Upper lobe of left lung (tissue), 6 donors: ENCODE data around the gene CNR1. TPM values are rescaled to one million over a fixed set of nuclear protein-coding genes. Genes with fewer than 3 reads are reported as not detected.

Experiments
- ATAC-seq, 2 donors: fragments of 200-7000 bp; cut with Tn5 transposase; one replicate each; pipeline ENCODE4 v1.9.1; 2022; ENCODE audit warnings: mild to moderate bottlenecking in 2 of 2, moderate library complexity in 2 of 2; ENCODE audit not compliant: low FRiP score in 2 of 2
- DNase-seq, 2 donors: peaks; one replicate each; pipeline ENCODE4 v3.0.0-alpha.2; 2019 to 2020
- H3K27ac ChIP-seq, 4 donors: fragments of 200-600 bp; sonication (generic); one replicate each; pipeline ENCODE4 v1.5.1; 2016 to 2019
- H3K27me3 ChIP-seq, 4 donors: fragments of 200-600 bp; sonication (generic); one replicate each; pipeline ENCODE4 v1.5.1; 2017 to 2019
- H3K36me3 ChIP-seq, 4 donors: fragments of 200-600 bp; sonication (generic); one replicate each; pipeline ENCODE4 v1.5.1; 2016 to 2019
- H3K4me1 ChIP-seq, 4 donors: fragments of 200-600 bp; sonication (generic); one replicate each; pipeline ENCODE4 v1.5.1; 2018 to 2019
- H3K4me3 ChIP-seq, 4 donors: fragments of 200-600 bp; sonication (generic); one replicate each; pipeline ENCODE4 v1.5.1; 2017 to 2019; ENCODE audit warnings: mild to moderate bottlenecking in 2 of 4, moderate library complexity in 1 of 4
- H3K9me3 ChIP-seq, 4 donors: fragments of 200-600 bp; sonication (generic); one replicate each; pipeline ENCODE4 v1.5.1; 2018 to 2019
- CTCF ChIP-seq, 6 experiments: fragments of 450-650 bp in 4 of 6; fragments of 200-600 bp in 2 of 6; sonication (generic) in 2 of 6; IDR thresholded peaks; one replicate each; pipeline ENCODE4 v1.5.1; 2016 to 2019; ENCODE audit warnings: antibody characterized with exemption in 6 of 6
- EP300 ChIP-seq, 4 donors: sonication (generic); formaldehyde crosslinking; IDR thresholded peaks; one replicate each; pipeline ENCODE4 v1.5.1; 2017; ENCODE audit warnings: antibody characterized with exemption in 4 of 4, control low read depth in 2 of 4
- POLR2A ChIP-seq, 4 donors: fragments of 450-650 bp; IDR thresholded peaks; one replicate each; pipeline ENCODE4 v1.5.1; 2016 to 2017; ENCODE audit warnings: antibody characterized with exemption in 4 of 4, mild to moderate bottlenecking in 2 of 4
- POLR2AphosphoS5 ChIP-seq, 2 donors: sonication (generic); formaldehyde crosslinking; IDR thresholded peaks; one replicate each; pipeline ENCODE4 v1.5.1; 2017; ENCODE audit warnings: antibody characterized with exemption in 2 of 2
- WGBS, 2 donors: methylation state at CpG; one replicate each; pipeline ENCODE4 v1.1.5; 2017 to 2018; 5-methylcytosine and 5-hydroxymethylcytosine counted together
- total RNA-seq, 6 donors: library from RNA; depleted of rRNA in 4 of 6; stranded (reverse); fragments of >200 nt in 4 of 6; gene quantifications; one replicate each; pipeline versions ENCODE4 v1.1.0 to v1.2.1, GENCODE V29; 2016 to 2021
- donor health status: DM: no; HTN: no; CAD: no; lungs with moderate emphysema.
- donor health status: DM: no; HTN: yes; CAD: no; lungs with severe emphysema.

CNR1 gene
- total RNA-seq, 6 donors from 2014 or later = 7.3 to 19.0 (median 10.3) TPM

- peaks cover 0 to 6% (median 0%) of the 10 kb centered on the region in 4 donors for H3K4me1 ChIP-seq
- DNase-seq (no peak), ATAC-seq (no peak)
- no peak for TF ChIP-seq POLR2AphosphoS5 (IDR thresholded peaks at IDR 0.05)
- TF ChIP-seq CTCF (IDR thresholded peaks at IDR 0.05) = no peak
- TF ChIP-seq POLR2A (IDR thresholded peaks at IDR 0.05) = no peak
- TF ChIP-seq EP300 (IDR thresholded peaks at IDR 0.05) = no peak
- H3K9me3 ChIP-seq = no peaks in the 10 kb centered on the region
- no peak overlapping the region for H3K4me3 ChIP-seq
- whole genome bisulfite sequencing, 2 donors = 79 to 81% methylated on average over 6 of the region's 6 CpGs
- H3K27me3 ChIP-seq = no peaks in the 10 kb centered on the region
- H3K36me3 ChIP-seq = no peaks in the 10 kb centered on the region
- no peak overlapping the region for H3K27ac ChIP-seq
Observed at GRCh38 chr6:88145298-88145963, 20.7 kb downstream of the CNR1 start.

- peak in 1 of 2 donors; percentile 33 for DNase-seq
- Histone ChIP-seq H3K27ac (no peak overlapping the region), H3K4me3 (no peak overlapping the region), H3K27me3 (no peaks in the 10 kb centered on the region), H3K9me3 (no peaks in the 10 kb centered on the region), H3K4me1 (peaks cover 0 to 6% (median 0%) of the 10 kb centered on the region in 4 donors), H3K36me3 (no peaks in the 10 kb centered on the region)
- TF ChIP-seq CTCF (IDR thresholded peaks at IDR 0.05) (no peak), EP300 (IDR thresholded peaks at IDR 0.05) (no peak), POLR2A (IDR thresholded peaks at IDR 0.05) (no peak), POLR2AphosphoS5 (IDR thresholded peaks at IDR 0.05) (no peak)
- no peak for ATAC-seq
- WGBS, 2 donors = 92 to 94% methylated on average over 20 of the region's 20 CpGs
Observed at GRCh38 chr6:88144637-88145297, 21.4 kb downstream of the CNR1 start.

GRCh38 chr6:88143421-88144157 lies 22.6 kb downstream of the CNR1 start:
- WGBS, 2 donors = 77 to 81% methylated on average over 13 to 14 of the region's 14 CpGs
- H3K27me3 ChIP-seq = no peaks in the 10 kb centered on the region
- peaks cover 0 to 6% (median 0%) of the 10 kb centered on the region in 4 donors for H3K4me1 ChIP-seq
- DNase-seq (no peak), ATAC-seq (peak in 1 of 2 donors; percentile 20)
- no peak overlapping the region for H3K4me3 ChIP-seq
- no peaks in the 10 kb centered on the region for H3K36me3 ChIP-seq
- TF ChIP-seq POLR2AphosphoS5 (IDR thresholded peaks at IDR 0.05) = no peak
- no peak for TF ChIP-seq EP300 (IDR thresholded peaks at IDR 0.05)
- TF ChIP-seq POLR2A (IDR thresholded peaks at IDR 0.05) = no peak
- no peak for TF ChIP-seq CTCF (IDR thresholded peaks at IDR 0.05)
- H3K27ac ChIP-seq = no peak overlapping the region
- H3K9me3 ChIP-seq = no peaks in the 10 kb centered on the region

- peak overlapping the region in 1 of 4 donors; percentile 33 for H3K27ac ChIP-seq
- no peak for TF ChIP-seq CTCF (IDR thresholded peaks at IDR 0.05)
- TF ChIP-seq EP300 (IDR thresholded peaks at IDR 0.05) = peak in 1 of 4 donors; percentile 87
- no peak overlapping the region for H3K4me3 ChIP-seq
- no peak for ATAC-seq
- no peak for DNase-seq
- H3K36me3 ChIP-seq = no peaks in the 10 kb centered on the region
- peaks cover 0 to 6% (median 0%) of the 10 kb centered on the region in 4 donors for H3K4me1 ChIP-seq
- H3K27me3 ChIP-seq = no peaks in the 10 kb centered on the region
- H3K9me3 ChIP-seq = no peaks in the 10 kb centered on the region
- WGBS, 2 donors = 63 to 74% methylated on average over 3 of the region's 3 CpGs
Observed at GRCh38 chr6:88142297-88142668, 23.9 kb downstream of the CNR1 start.
